PC-9 (cell line): Measurements from ENCODE around the gene ERMP1.

Source experiments
- EZH2 ChIP-seq: fragments of 200-600 bp; sonication (generic); IDR thresholded peaks from 2 replicates; pipeline ENCODE4 v1.8.0; 2017; ENCODE audit warnings: antibody characterized with exemption, low read depth
- TF ChIP-seq, protein P1 (sequence below): fragments of 200-600 bp; sonication (generic); conservative IDR thresholded peaks from 2 replicates; pipeline ENCODE4 v1.6.1; 2017; ENCODE audit warnings: mixed run types, antibody characterized with exemption, mild to moderate bottlenecking, moderate library complexity

DNA sequence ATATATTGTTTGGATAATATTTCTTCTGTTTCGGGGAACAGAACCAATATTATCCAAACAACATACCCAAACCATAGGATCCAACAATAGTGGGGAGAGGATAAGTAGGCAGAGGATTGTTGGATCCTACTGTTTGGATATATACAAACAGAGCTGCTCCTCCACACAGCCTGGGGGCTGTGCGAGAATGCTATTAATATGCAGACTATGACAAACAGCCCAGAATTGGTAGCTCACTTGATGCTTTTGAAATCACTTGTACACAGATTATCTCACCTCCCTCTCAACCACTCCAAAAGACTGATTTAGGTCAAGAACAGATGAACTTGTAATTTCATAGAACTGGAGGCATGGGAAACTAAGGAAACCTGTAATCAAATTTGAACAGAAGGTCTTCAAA, 33.4 kb upstream of the ERMP1 start:
- TF ChIP-seq, protein P1, sequence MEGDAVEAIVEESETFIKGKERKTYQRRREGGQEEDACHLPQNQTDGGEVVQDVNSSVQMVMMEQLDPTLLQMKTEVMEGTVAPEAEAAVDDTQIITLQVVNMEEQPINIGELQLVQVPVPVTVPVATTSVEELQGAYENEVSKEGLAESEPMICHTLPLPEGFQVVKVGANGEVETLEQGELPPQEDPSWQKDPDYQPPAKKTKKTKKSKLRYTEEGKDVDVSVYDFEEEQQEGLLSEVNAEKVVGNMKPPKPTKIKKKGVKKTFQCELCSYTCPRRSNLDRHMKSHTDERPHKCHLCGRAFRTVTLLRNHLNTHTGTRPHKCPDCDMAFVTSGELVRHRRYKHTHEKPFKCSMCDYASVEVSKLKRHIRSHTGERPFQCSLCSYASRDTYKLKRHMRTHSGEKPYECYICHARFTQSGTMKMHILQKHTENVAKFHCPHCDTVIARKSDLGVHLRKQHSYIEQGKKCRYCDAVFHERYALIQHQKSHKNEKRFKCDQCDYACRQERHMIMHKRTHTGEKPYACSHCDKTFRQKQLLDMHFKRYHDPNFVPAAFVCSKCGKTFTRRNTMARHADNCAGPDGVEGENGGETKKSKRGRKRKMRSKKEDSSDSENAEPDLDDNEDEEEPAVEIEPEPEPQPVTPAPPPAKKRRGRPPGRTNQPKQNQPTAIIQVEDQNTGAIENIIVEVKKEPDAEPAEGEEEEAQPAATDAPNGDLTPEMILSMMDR: no peak
- no peak for TF ChIP-seq EZH2
